DMS79 (cell line): ENCODE results near the gene MEGF6.

ENCODE experiments used
- DNase-seq: peaks from one replicate; lab custom pipeline; 2025; lab: John Stamatoyannopoulos, UW

Gene MEGF6

GRCh38 chr1:3441880-3442279 is 169.4 kb downstream of the MEGF6 start:
- DNase-seq, result no peak

- DNase-seq, result no peak
Measured at GRCh38 chr1:3441410-3441847, 169.9 kb downstream of the MEGF6 start.

GRCh38 chr1:3440711-3441409 is 170.4 kb downstream of the MEGF6 start:
- no peak for DNase-seq

GRCh38 chr1:3440300-3440681 is 171.0 kb downstream of the MEGF6 start:
- no peak for DNase-seq
